IMR-90 (cell line): Measurements from ENCODE around the gene CLTA. TPM values are rescaled to one million over a fixed set of nuclear protein-coding genes. Genes with fewer than 3 reads are reported as not detected.

Experiments
- ATAC-seq: fragments of 200-7000 bp; cut with Tn5 transposase; 2 replicates; pipeline ENCODE4 v1.9.1; 2020; ENCODE audit warnings: low read depth, mild to moderate bottlenecking, moderate library complexity
- BruUV-seq: library from RNA; stranded (reverse); fragments of 400-500 nt; replicated peaks from 2 replicates; lab custom pipeline; 2021; lab: Mats Ljungman, UMichigan
- CTCF ChIA-PET: fragments of 300-600 bp; formaldehyde crosslinking; extraction: SDS; loops from one replicate; lab custom pipeline; 2021; ENCODE audit warnings: antibody characterized with exemption; lab: Yijun Ruan, JAX
- POLR2A ChIA-PET: fragments of 300-600 bp; sonication (Branson Sonifier 250); formaldehyde crosslinking; loops from one replicate; lab custom pipeline; 2022; ENCODE audit warnings: antibody characterized with exemption; ENCODE audit not compliant: unreplicated experiment; lab: Charles Lee
- DNase-seq: peaks from one replicate; pipeline ENCODE4 v3.0.0; 2013
- H2AFZ ChIP-seq: replicated peaks from 2 replicates; pipeline ENCODE3; 2013; ENCODE audit warnings: low read length, mild to moderate bottlenecking; ENCODE audit not compliant: poor library complexity
- H2AK5ac ChIP-seq: 2 replicates; pipeline ENCODE4 v1.6.1; 2013; ENCODE audit warnings: low read depth, low read length, inconsistent platforms
- H2AK9ac ChIP-seq: replicated peaks from 2 replicates; pipeline ENCODE3; 2013; ENCODE audit warnings: mild to moderate bottlenecking, low read depth, low read length, moderate library complexity; ENCODE audit not compliant: poor library complexity
- H2BK120ac ChIP-seq: 2 replicates; pipeline ENCODE4 v1.6.1; 2013; ENCODE audit warnings: low read depth, low read length, inconsistent platforms
- H2BK15ac ChIP-seq: 3 replicates; pipeline ENCODE4 v1.6.1; 2013; ENCODE audit warnings: low read depth, low read length, inconsistent platforms
- H2BK20ac ChIP-seq: 2 replicates; pipeline ENCODE4 v1.6.1; 2013; ENCODE audit warnings: low read depth, mild to moderate bottlenecking, inconsistent platforms, low read length, moderate library complexity
- H2BK5ac ChIP-seq: 2 replicates; pipeline ENCODE4 v1.6.1; 2013; ENCODE audit warnings: mild to moderate bottlenecking, low read depth, low read length, inconsistent platforms; ENCODE audit not compliant: poor library complexity, severe bottlenecking
- H3K14ac ChIP-seq: replicated peaks from 2 replicates; pipeline ENCODE4 v1.6.1; 2013; ENCODE audit warnings: low read depth, low read length, inconsistent platforms
- H3K18ac ChIP-seq: 2 replicates; pipeline ENCODE4 v1.6.1; 2013; ENCODE audit warnings: low read depth, low read length, control low read depth
- H3K23ac ChIP-seq: 2 replicates; pipeline ENCODE4 v1.6.1; 2013; ENCODE audit warnings: low read depth, low read length, inconsistent platforms
- H3K27ac ChIP-seq: 2 replicates; pipeline ENCODE4 v1.5.1; 2013; ENCODE audit warnings: mild to moderate bottlenecking, control low read depth, low read length; ENCODE audit not compliant: insufficient read depth
- H3K27me3 ChIP-seq: 2 replicates; pipeline ENCODE4 v1.6.1; 2013; ENCODE audit warnings: low read length; ENCODE audit not compliant: control insufficient read depth, insufficient read depth
- H3K36me3 ChIP-seq: 2 replicates; pipeline ENCODE4 v1.6.1; 2013; ENCODE audit warnings: low read length, mixed read lengths; ENCODE audit not compliant: control insufficient read depth, insufficient read depth
- H3K4ac ChIP-seq: 2 replicates; pipeline ENCODE4 v1.6.1; 2013; ENCODE audit warnings: low read depth, low read length, inconsistent platforms
- H3K4me1 ChIP-seq: 2 replicates; pipeline ENCODE4 v1.6.1; 2013; ENCODE audit warnings: low read length, mixed read lengths; ENCODE audit not compliant: control insufficient read depth, insufficient read depth
- H3K4me2 ChIP-seq: 2 replicates; pipeline ENCODE4 v1.6.1; 2013; ENCODE audit warnings: low read depth, mild to moderate bottlenecking, control low read depth, low read length, moderate library complexity
- H3K4me3 ChIP-seq: 2 replicates; pipeline ENCODE4 v1.5.1; 2013; ENCODE audit warnings: low read depth, mild to moderate bottlenecking, control low read depth, low read length, moderate library complexity; ENCODE audit not compliant: insufficient read depth
- H3K56ac ChIP-seq: 2 replicates; pipeline ENCODE4 v1.6.1; 2013; ENCODE audit warnings: low read length, inconsistent platforms; ENCODE audit not compliant: insufficient read depth; ENCODE audit errors: extremely low read depth
- H3K79me1 ChIP-seq, 2 experiments: 2 replicates each; pipeline ENCODE4 v1.6.1; 2013; ENCODE audit warnings: low read length in 2 of 2, inconsistent platforms in 1 of 2, low read depth in 1 of 2
- H3K9ac ChIP-seq: 2 replicates; pipeline ENCODE4 v1.6.1; 2013; ENCODE audit warnings: low read depth, low read length, control low read depth
- H3K9me1 ChIP-seq: 2 replicates; pipeline ENCODE4 v1.6.1; 2013; ENCODE audit warnings: low read length, inconsistent platforms; ENCODE audit not compliant: insufficient read depth
- H3K9me3 ChIP-seq: 2 replicates; pipeline ENCODE4 v1.6.1; 2013; ENCODE audit warnings: low read length; ENCODE audit not compliant: control insufficient read depth, insufficient read depth
- H4K20me1 ChIP-seq: 2 replicates; pipeline ENCODE4 v1.6.1; 2013; ENCODE audit warnings: low read length, inconsistent platforms; ENCODE audit not compliant: insufficient read depth
- H4K5ac ChIP-seq: 2 replicates; pipeline ENCODE4 v1.6.1; 2013; ENCODE audit warnings: mild to moderate bottlenecking, low read depth, low read length, control low read depth
- H4K8ac ChIP-seq, 2 experiments: 2 replicates each; pipeline ENCODE4 v1.6.1; 2013; ENCODE audit warnings: low read depth in 2 of 2, low read length in 2 of 2, control low read depth in 1 of 2, inconsistent platforms in 1 of 2
- H4K91ac ChIP-seq: 2 replicates; pipeline ENCODE4 v1.6.1; 2013; ENCODE audit warnings: low read depth, low read length, inconsistent platforms; ENCODE audit not compliant: insufficient read depth
- CEBPB ChIP-seq: IDR thresholded peaks from 2 replicates; pipeline ENCODE4 v1.6.1; 2012; ENCODE audit warnings: low read depth, low read length, improper control_type of control experiment
- CHD1 ChIP-seq: IDR thresholded peaks from 2 replicates; pipeline ENCODE4 v1.6.1; 2012; ENCODE audit warnings: low read depth, low read length, improper control_type of control experiment
- FOS ChIP-seq: fragments of 150-350 bp; IDR thresholded peaks from 2 replicates; pipeline ENCODE4 v1.6.1; 2016; ENCODE audit warnings: low read depth, low read length
- MAFK ChIP-seq: IDR thresholded peaks from 2 replicates; pipeline ENCODE4 v1.6.1; 2012; ENCODE audit warnings: low read depth, low read length, improper control_type of control experiment
- MAZ ChIP-seq: IDR thresholded peaks from 2 replicates; pipeline ENCODE4 v1.6.1; 2012; ENCODE audit warnings: low read depth, mild to moderate bottlenecking, low read length, improper control_type of control experiment, moderate library complexity, borderline replicate concordance
- MXI1 ChIP-seq: IDR thresholded peaks from 2 replicates; pipeline ENCODE4 v1.6.1; 2012; ENCODE audit warnings: low read depth, mild to moderate bottlenecking, low read length, moderate library complexity, borderline replicate concordance
- NFE2L2 ChIP-seq: fragments of 150-350 bp; IDR thresholded peaks from 2 replicates; pipeline ENCODE4 v1.6.1; 2016; ENCODE audit warnings: low read depth, mild to moderate bottlenecking, low read length
- POLR2A ChIP-seq: IDR thresholded peaks from 2 replicates; pipeline ENCODE4 v1.6.1; 2012; ENCODE audit warnings: mild to moderate bottlenecking, low read depth, low read length
- RAD21 ChIP-seq: IDR thresholded peaks from 2 replicates; pipeline ENCODE4 v1.6.1; 2012; ENCODE audit warnings: low read length, improper control_type of control experiment
- RCOR1 ChIP-seq: IDR thresholded peaks from 2 replicates; pipeline ENCODE4 v1.6.1; 2012; ENCODE audit warnings: mild to moderate bottlenecking, low read length, improper control_type of control experiment; ENCODE audit not compliant: insufficient replicate concordance
- RFX5 ChIP-seq: IDR thresholded peaks from 2 replicates; pipeline ENCODE4 v1.8.0; 2012; ENCODE audit warnings: low read depth, mild to moderate bottlenecking, low read length, moderate library complexity
- SMC3 ChIP-seq: fragments of 150-350 bp; IDR thresholded peaks from 2 replicates; pipeline ENCODE4 v1.6.1; 2016; ENCODE audit warnings: low read depth, mild to moderate bottlenecking, antibody characterized with exemption, low read length, moderate library complexity
- WGBS, 2 experiments: methylation state at CpG; one replicate each; pipeline versions ENCODE4 v1.1.5 to v1.1.7; 2013; ENCODE audit warnings: missing lambda C conversion rate in 2 of 2; ENCODE audit not compliant: insufficient read length in 1 of 2; ENCODE audit errors: extremely low coverage in 2 of 2; 5-methylcytosine and 5-hydroxymethylcytosine counted together
- dilution Hi-C: fragments of 300-500 bp; cut with HindIII; formaldehyde crosslinking; loops from one replicate; pipeline ENCODE4 v1.14.3; 2018; ENCODE audit warnings: low sequenced_read_pairs; ENCODE audit not compliant: unreplicated experiment
- in situ Hi-C: fragments of 300-500 bp; cut with MboI; formaldehyde crosslinking; loops from 3 replicates; pipeline ENCODE4 v1.14.3; 2019; ENCODE audit warnings: low sequenced_read_pairs, inconsistent platforms, mixed read lengths
- intact Hi-C: fragments of 100-400 bp; cut with micrococcal nuclease; formaldehyde crosslinking; loops from 2 replicates; pipeline ENCODE4 v1.10.0; 2022
- polyA plus RNA-seq, 3 experiments: library from polyadenylated mRNA; depleted of rRNA; stranded (reverse); fragments of >200 nt; gene quantifications; 2 replicates each; pipeline ENCODE4 v1.2.3, GENCODE V29; 2012; ENCODE audit warnings: low replicate concordance in 1 of 3
- total RNA-seq: library from RNA; depleted of rRNA; stranded (reverse); fragments of >200 nt; gene quantifications from 2 replicates; pipeline ENCODE4 v1.2.3, GENCODE V29; 2012

Gene CLTA
- total and polyA plus RNA-seq, 2 of the 4 experiments (the other 2 are of a cell fraction), result 133 to 246 TPM

GRCh38 chr9:36247356-36247755 lies 56.6 kb downstream of the CLTA start:
- H3K4me3 ChIP-seq, result no peak overlapping the region
- H2BK15ac ChIP-seq, result no peak overlapping the region
- no peak overlapping the region for H3K27ac ChIP-seq
- H3K9ac ChIP-seq, result no peak overlapping the region
- no peak overlapping the region for H3K23ac ChIP-seq
- H3K18ac ChIP-seq, result no peak overlapping the region
- DNase-seq, result no peak
- peaks cover 6% of the 10 kb centered on the region for H3K9me1 ChIP-seq
- H3K56ac ChIP-seq, result no peak overlapping the region
- H2AK9ac ChIP-seq, result no peak overlapping the region
- POLR2A ChIA-PET, result interaction anchor here (0.6 kb wide), 1 partner anchor 191 kb away, joined by 4 read pairs; no protein-coding TSS in a partner anchor
- no peak for ATAC-seq
- H4K91ac ChIP-seq, result no peak overlapping the region
- no peak overlapping the region for H3K4me2 ChIP-seq
- H2BK20ac ChIP-seq, result no peak overlapping the region
- peaks cover 20% of the 10 kb centered on the region; the same call in 1 of the 2 replicates for H4K20me1 ChIP-seq
- no TSS peak for BruUV-seq
- no peaks in the 10 kb centered on the region for H3K9me3 ChIP-seq
- in situ Hi-C loops (loop anchor here (5.0 kb wide), 1 partner anchor 80 kb away; no protein-coding TSS in a partner anchor), intact Hi-C loops (no loop called here), dilution Hi-C loops (no loop called here)
- H2AK5ac ChIP-seq, result no peak overlapping the region
- no peak overlapping the region for H3K4ac ChIP-seq
- CTCF ChIA-PET, result interaction anchor here (3.3 kb wide), 1 partner anchor 81 kb away, joined by 12 read pairs; no protein-coding TSS in a partner anchor
- H3K36me3 ChIP-seq, result peaks cover 13% of the 10 kb centered on the region
- no peak overlapping the region for H2AFZ ChIP-seq
- peaks cover 27 to 51% of the 10 kb centered on the region in 2 experiments for H3K79me1 ChIP-seq
- no CpG with 5 or more reads among the region's 3 CpGs for WGBS, 2 experiments
- no peaks in the 10 kb centered on the region for H3K4me1 ChIP-seq
- H3K14ac ChIP-seq, result no peak overlapping the region
- no peak overlapping the region for H2BK120ac ChIP-seq
- H4K8ac ChIP-seq, result no peak overlapping the region
- TF ChIP-seq MXI1, result no peak
- TF ChIP-seq MAFK, result no peak
- TF ChIP-seq POLR2A, result no peak
- TF ChIP-seq RAD21, result no peak
- TF ChIP-seq RFX5, result no peak
- no peak for TF ChIP-seq RCOR1
- no peak for TF ChIP-seq MAZ
- TF ChIP-seq CHD1, result no peak
- no peak for TF ChIP-seq CEBPB
- TF ChIP-seq FOS, result no peak
- no peak for TF ChIP-seq SMC3
- no peak for TF ChIP-seq NFE2L2
- H4K5ac ChIP-seq, result no peak overlapping the region
- no peak overlapping the region for H2BK5ac ChIP-seq
- no peaks in the 10 kb centered on the region for H3K27me3 ChIP-seq
